Subcutaneous preadipocyte (primary cell): ENCODE measurements around the gene AKR1C1. TPM values are rescaled to one million over a fixed set of nuclear protein-coding genes. Genes with fewer than 3 reads are reported as not detected.

Experiments used
- small RNA-seq: library from RNA; depleted of rRNA; stranded (forward); fragments of <200 nt; gene quantifications from one replicate; pipeline ENCODE3, GENCODE V24; 2012
- total RNA-seq: library from RNA; depleted of rRNA; stranded (reverse); fragments of >200 nt; gene quantifications from 2 replicates; pipeline ENCODE4 v1.2.3, GENCODE V29; 2012

AKR1C1 gene
- total RNA-seq, result 216 and 715 TPM in 2 replicates

DNA sequence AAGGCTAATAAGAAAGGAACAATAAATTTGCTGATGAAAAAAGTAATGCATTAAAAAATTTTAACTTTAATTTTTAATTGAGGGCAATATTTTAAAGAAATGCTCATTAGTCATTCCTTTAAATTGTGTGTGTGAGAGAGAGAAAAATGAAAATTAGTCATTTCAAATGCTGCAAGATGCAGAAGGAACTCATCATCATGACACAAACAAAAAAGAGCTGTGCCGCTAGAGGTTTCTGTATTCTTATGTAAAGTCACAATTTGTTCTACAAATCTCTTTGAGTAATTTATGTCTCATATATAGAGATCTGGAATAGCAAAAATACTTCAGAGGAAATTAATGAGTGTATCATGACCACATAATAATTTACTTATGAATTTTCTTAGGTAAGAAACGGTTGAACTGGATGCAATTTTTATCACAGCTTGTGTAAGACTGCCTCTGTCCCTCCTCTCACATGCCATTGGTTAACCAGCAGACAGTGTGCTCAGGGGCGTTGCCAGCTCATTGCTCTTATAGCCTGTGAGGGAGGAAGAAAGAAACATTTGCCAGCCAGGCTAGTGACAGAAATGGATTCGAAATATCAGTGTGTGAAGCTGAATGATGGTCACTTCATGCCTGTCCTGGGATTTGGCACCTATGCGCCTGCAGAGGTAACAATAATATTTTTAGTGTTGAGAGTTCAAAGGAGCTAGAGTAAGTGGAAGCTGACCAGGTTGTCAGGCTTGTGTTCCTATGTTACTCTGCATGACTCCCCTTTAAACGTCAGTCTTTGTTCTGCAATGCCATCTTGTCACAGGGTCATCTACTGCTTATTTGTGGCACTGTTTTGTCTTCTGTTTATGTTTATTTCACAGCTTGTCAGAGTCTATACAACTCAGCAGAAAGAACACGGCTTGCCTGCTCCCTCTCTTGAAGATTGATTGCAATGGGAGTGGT lies at the start of gene AKR1C1:
AKR1C1 (plus strand) TSS at position 540 of the 939 bp plus-strand sequence; CDS start at position 570, 30 bp downstream.

DNA sequence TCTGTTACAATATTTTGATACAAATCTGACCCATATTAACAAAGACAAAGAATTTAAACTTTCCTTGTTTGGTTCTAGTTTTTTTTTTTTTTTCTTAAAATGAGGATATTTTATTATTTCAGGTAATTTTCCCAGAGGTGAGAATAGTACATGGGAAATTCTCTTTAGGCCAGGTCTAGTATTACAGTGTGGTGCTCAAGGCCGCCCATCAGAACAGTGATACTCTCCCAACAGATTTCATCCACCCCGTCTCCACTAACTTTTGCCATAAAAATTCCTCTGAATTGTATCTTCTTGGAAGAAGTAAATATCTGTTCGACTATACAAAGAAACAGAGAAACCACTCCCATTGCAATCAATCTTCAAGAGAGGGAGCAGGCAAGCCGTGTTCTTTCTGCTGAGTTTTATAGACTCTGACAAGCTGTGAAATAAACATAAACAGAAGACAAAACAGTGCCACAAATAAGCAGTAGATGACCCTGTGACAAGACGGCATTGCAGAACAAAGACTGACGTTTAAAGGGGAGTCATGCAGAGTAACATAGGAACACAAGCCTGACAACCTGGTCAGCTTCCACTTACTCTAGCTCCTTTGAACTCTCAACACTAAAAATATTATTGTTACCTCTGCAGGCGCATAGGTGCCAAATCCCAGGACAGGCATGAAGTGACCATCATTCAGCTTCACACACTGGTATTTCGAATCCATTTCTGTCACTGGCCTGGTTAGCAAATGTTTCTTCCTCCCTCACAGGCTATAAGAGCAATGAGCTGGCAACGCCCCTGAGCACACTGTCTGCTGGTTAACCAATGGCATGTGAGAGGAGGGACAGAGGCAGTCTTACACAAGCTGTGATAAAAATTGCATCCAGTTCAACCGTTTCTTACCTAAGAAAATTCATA lies 40.2 kb downstream of the AKR1C1 start, which contains the start of gene AKR1C2:
AKR1C2 (minus strand) TSS at position 731 of the 903 bp plus-strand sequence; CDS start at position 709, 22 bp downstream.

Small RNA genes within 50 kb of the gene (small RNA-seq; reads per million reads assigned to genes)
- not detected for gene RF00096

Other genes starting within 250 kb of the AKR1C1 start
- 5.7 and 14.7 TPM in 2 replicates for gene AKR1E2, start 137.2 kb upstream of the AKR1C1 start, total RNA-seq
- 93.0 and 97.0 TPM in 2 replicates for gene AKR1C2, start 40.4 kb downstream of the AKR1C1 start, total RNA-seq
- 139 and 258 TPM in 2 replicates for gene AKR1C3, start 131.0 kb downstream of the AKR1C1 start, total RNA-seq
- gene AKR1C8, start 221.7 kb downstream of the AKR1C1 start, total RNA-seq, result not detected in 2 replicates
- not detected in 2 replicates for gene AKR1C4, start 233.4 kb downstream of the AKR1C1 start, total RNA-seq